NAMALWA (cell line): ENCODE measurements around the gene SENP5.

Source experiments
- DNase-seq: peaks from one replicate; pipeline ENCODE4 v3.0.0-alpha.2; 2015; ENCODE audit warnings: low spot score

The SENP5 gene

DNA sequence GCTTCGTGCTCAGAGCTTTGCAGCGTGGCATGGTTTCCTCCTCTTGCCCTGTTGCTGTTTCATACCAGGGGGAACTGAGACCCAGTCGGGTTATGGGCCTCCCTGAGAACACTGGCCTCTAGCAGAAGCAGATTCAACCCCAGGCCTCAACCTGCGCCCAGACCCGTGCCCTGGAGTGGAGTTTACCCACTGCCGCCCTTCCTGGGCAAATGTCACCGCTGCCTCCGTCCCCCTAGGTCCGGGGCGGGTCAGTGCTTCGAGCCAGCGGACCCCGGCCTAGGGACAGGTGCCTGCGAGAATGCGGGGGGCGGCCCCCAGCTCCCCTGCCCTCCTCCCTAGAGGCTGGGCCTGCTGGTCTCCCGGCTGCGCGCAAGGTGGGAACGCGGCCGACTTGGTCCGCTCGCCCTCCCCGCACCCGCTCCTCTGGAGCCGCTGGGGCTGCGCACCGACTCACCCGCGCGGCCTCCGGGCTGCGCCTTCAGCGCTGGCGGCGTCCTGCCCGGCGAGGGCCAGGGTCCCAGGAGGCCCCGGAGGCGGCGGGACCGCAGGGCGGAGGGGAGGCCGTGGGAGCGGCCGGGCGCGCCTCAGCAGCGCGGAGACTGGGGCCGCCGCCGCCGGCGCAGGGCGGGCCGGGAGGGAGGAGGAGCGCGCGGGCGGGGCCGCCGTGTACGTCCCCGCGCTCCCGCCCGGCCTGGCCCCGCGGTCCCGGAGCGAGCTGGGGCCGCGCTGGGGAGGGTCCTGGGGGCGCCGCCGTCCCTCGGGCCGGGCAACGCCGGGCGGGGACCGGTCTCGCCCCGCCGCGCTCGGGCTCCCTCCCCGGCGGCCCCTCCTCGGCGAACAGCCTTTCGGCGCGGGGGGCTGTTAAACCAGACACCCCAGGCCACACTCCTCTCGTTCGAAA, 100.8 kb downstream of the SENP5 start, which contains the start of gene PIGZ:
Gene PIGZ (minus strand): TSS at position 601 of the 901 bp plus-strand sequence. CDS start 16,802 bp downstream, outside the sequence.
- peak; percentile 34 for DNase-seq

DNA sequence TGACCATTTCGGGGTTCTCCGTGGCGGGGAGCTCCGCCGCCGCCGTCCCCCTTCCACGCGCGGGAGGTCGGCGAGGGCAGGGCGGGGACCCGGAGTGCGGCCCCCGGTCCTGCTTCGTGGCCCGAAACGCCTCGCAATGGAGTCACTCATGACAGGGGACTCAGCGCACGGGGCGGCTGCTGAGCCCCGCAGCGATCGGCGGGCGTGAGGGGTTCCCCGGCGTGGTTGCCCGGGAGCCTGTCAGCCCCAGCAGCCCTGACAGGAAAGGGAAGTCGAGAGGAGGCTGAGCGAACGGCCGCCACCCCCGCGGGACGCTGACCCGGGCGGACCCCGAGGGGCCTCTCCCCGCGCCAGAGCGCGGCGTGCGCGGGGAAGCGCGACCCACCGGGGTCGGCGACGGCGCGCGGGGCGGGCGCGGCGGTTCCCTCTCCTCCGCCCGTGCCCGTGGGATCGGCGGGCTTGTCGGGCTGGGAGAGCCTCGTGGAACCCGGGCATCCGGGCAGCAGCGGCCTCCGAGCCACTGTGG, 101.5 kb downstream of the SENP5 start:
- DNase-seq: peak; percentile 69

DNA sequence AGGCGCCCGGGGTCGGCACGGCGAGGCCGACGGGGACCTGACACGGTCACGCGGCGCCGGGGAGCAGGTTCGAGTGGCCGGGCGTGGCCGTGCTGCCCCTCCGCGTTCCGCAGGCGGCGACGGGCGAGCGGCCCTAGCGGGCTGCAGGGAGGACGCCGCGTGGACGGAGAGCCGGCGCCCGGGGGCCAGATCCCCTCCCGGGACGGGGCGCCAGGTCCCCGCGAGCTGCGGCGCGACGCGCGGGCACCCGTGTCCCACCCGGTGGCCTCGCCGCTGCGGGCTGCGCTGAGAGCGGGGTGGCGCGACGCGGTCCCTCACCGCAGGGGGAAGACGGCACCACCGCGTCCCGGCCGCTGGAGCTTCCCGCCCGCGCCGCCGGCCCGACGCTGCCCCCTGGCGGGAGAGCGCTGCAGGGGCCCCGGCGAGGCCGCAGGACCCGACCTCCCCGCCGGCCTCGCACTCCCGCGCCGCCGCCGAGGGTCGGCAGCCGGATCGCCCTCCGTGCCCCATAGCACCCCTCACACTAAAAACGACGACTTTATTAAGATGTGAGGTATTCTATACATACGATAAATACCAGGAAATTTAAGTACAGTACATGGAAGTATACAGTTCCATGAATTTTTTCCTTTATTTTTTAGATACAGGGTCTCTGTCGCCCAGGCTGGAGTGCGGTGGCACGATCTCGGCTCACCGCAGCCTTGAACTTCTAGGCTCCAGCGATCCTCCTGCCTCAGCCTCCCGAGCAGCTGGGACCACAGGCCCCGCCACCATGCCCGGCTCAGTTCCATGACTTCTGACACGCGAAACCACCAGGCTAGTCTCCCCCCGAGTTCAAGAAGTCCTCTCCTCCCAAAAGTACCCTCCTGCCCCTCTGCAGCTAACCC, 102.2 kb downstream of the SENP5 start:
- DNase-seq: peak; percentile 75

DNA sequence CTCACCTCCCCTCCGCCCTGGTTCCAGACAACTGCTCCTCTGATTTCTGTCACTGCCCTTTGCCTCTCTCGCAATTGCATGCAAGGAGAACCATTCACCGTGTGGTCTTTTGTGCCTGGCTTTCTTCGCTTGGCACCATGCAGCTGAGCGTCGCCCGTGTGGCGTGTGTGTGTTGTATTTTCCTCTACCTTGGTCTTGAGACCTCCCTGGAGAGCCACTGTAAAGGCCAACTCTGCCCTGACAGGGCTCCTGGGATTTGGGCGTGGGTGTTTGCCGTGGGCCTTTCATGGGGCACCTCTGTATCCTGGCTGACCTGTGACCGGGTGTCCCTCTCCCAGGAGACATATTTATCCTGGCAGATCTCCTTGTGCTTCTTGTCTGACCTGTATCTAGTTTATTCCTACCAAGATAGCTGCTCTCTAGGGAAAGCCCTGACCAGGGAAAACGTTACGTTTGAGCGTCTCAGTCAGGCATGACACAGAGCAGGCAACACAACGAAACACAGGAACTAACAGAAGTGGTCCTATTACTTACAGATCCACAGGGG, 102.9 kb downstream of the SENP5 start:
- DNase-seq: no peak

DNA sequence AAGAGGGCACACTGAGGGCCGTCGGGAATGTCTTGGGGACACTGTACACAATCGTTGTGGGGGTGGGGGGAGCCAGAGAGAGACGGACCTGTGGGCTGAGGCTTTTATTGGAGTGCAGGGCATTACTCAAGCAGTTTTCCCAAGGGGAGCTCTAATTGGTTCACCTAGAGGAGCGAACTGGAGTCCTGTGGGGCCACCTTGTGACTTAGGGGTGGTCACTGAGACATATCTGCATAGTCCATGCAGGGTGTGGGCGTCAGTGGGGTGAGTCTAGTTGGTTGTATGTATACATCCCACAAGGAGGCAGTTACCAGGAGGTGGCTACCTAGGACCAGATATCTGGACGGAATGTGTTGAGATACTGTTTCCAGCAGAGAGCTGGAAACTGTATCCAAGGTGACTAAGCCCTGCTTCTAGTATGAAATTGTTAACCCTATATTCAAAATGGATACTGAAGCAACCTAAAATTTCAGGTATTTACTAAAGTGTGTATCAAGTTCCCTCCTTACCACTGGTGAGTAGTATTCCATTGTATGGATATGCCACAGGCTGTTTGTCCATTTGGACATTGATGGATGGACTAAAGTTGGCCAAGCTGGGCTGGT, 103.5 kb downstream of the SENP5 start:
- DNase-seq: no peak

DNA sequence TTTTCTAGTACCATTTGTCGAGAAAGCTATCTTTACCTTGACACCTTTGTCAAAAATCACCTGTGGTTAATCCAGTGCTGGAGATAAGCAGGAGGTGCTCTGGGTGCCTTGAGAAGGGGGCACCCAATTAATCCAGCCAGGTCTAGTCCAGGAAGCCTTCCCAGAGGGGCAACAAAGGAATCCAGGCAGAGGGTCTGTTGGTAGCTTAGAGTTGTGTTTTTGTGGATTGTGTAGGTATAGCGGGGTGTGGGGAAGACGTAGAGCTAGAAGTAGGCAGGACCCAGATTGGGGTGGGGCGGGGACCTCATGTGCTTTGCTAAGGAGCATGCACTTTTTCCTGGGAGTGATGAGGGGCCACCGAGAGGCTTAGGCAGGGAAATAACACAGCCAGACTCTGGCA, 106.9 kb downstream of the SENP5 start:
- no peak for DNase-seq

DNA sequence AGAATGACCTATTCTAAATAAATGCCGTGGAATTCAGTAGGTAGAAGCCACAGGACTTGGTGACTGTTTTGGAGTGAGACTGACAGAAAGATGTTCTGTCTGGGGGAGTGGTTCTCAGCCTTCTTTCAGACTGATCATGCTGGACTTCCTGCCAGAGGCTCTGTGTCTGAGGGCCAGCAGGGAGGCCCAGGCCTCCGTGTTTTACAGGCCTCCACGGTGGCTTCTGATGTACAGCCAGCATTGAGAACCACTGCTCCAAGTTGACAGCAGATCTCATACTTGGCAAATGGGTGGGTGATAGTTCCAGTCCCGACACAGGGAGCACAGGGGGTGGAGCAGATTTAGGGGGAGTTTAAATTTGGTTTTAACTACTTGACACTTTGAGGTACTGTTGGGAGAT, 107.6 kb downstream of the SENP5 start:
- DNase-seq: no peak

DNA sequence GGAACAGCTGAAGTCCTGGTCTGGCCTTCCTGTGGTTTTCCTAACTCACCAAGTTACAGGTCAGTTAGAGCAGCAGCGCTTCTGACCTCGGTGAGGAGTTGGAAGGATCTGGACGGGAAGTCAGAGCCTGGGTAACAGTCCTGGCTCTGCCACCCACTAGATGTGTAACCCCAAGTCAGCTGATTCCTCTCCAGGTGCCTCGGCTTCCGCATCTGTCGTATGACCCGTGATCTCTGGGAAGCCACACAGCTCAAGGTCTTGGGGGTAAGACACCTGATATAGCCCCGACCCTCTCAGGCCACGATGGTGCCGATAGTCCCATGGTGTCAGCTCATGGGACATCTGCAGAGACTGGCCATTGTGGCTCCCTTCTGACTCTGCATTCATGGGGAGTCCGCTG, 109.2 kb downstream of the SENP5 start:
- DNase-seq: no peak

DNA sequence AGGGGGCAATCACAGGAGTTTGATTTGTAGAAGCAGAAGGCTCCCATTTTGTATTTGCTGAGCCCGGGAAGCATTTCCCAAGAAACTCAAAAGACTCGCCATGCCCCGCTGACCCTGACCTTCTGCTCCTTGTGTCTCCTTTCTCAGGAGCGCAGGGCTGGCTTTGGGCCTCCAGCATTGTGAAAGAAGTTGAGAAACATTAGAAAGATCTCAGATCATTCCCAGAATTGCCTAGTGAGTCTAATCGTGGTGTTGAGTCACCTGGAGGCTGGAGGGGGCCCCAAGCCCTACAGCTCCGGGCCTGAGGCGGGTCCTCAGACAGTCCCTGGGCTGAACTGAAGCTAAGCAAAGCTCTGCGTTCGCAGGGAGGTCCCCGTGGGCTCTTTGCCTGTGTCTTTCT, 111.8 kb downstream of the SENP5 start:
- no peak for DNase-seq

DNA sequence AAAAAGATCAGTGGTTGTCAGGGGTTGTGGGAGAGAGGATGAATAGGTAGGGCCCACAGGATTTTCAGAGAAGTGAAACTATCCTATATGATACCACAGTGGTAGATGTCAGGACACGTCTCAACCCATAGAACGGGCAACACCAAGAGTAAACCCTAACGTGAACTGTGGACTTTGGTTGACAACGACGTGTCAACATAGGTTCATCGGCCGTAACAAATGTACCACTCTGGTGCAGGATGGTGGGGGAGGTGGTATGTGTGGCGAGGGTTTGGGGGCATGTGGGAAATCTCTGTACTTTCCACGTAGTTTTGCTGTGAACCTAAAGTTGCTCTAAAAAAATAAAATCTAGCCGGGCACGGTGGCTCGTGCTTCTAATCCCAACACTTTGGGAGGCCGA, 113.9 kb downstream of the SENP5 start:
- DNase-seq: no peak

DNA sequence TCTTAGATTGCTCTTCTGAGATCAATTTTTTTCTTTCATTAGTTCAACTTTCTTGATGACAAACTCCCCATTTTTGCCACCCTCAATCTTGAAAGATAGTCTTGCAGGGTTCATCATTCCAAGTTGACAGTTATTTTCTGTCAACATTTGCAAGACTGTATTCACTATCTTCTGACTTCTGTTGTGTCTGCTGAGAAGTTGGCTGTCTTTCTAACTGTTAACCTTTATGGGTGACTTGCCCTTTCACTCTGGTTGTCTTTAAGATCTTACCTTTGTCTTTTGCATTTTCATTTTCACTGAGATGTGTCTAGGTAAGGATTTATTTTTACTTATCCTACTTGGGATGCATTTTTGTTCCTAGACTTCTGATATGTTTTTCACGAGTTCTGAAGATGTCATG, 115.5 kb downstream of the SENP5 start:
- DNase-seq: no peak
